SK-MEL-5 (cell line): ENCODE measurements around the gene SDHB. TPM values are rescaled to one million over a fixed set of nuclear protein-coding genes. Genes with fewer than 3 reads are reported as not detected.

ENCODE experiments used
- DNase-seq: peaks from one replicate; pipeline ENCODE4 v3.0.0-alpha.2; 2016; ENCODE audit warnings: low read depth, low spot score
- in situ Hi-C: cut with HindIII; loops from 2 replicates; pipeline ENCODE4 v1.10.0; 2016; ENCODE audit warnings: low sequenced_read_pairs, high pct_unique_total_duplicates, low pct_unique_long_range_greater_than_20kb
- total RNA-seq: library from RNA; depleted of rRNA; stranded (reverse); fragments of >200 nt; shearing (Covaris generic); gene quantifications from 2 replicates; pipeline ENCODE4 v1.2.3, GENCODE V29; 2014

The SDHB gene
- total RNA-seq, 1 experiment from 2014 or later: 356 TPM

- in situ Hi-C loops: no loop called here
- DNase-seq: no peak
Measured at GRCh38 chr1:17005365-17005740, 48.5 kb downstream of the SDHB start.

GRCh38 chr1:17004466-17005364 lies 49.1 kb downstream of the SDHB start:
- in situ Hi-C loops: no loop called here
- no peak for DNase-seq

GRCh38 chr1:17002524-17002902 lies 51.3 kb downstream of the SDHB start:
- in situ Hi-C loops: no loop called here
- DNase-seq: no peak

- DNase-seq: no peak
- in situ Hi-C loops: no loop called here
Measured at GRCh38 chr1:17001760-17002523, 51.9 kb downstream of the SDHB start.

- in situ Hi-C loops: no loop called here
- DNase-seq: no peak
Measured at GRCh38 chr1:16999863-17000262, 54.0 kb downstream of the SDHB start.

- no peak for DNase-seq
- in situ Hi-C loops: no loop called here
Measured at GRCh38 chr1:16998589-16998988, 55.2 kb downstream of the SDHB start.

- in situ Hi-C loops: no loop called here
- no peak for DNase-seq
Measured at GRCh38 chr1:16996845-16997244, 57.0 kb downstream of the SDHB start.

GRCh38 chr1:16993521-16994038 lies 60.3 kb downstream of the SDHB start:
- in situ Hi-C loops: no loop called here
- DNase-seq: no peak

- DNase-seq: no peak
- in situ Hi-C loops: no loop called here
Measured at GRCh38 chr1:16992675-16993074, 61.2 kb downstream of the SDHB start.

GRCh38 chr1:16992102-16992501 lies 61.7 kb downstream of the SDHB start:
- in situ Hi-C loops: no loop called here
- DNase-seq: no peak

- in situ Hi-C loops: no loop called here
- DNase-seq: no peak
Measured at GRCh38 chr1:16991571-16991970, 62.3 kb downstream of the SDHB start.

- no peak for DNase-seq
- in situ Hi-C loops: no loop called here
Measured at GRCh38 chr1:16989676-16990391, 64.0 kb downstream of the SDHB start.

- DNase-seq: no peak
- in situ Hi-C loops: no loop called here
Measured at GRCh38 chr1:16988210-16988609, 65.6 kb downstream of the SDHB start.

- DNase-seq: no peak
- in situ Hi-C loops: no loop called here
Measured at GRCh38 chr1:16986962-16987361, 66.9 kb downstream of the SDHB start.

GRCh38 chr1:16986560-16986959 lies 67.3 kb downstream of the SDHB start:
- in situ Hi-C loops: no loop called here
- no peak for DNase-seq

GRCh38 chr1:16986113-16986512 lies 67.7 kb downstream of the SDHB start:
- DNase-seq: no peak
- in situ Hi-C loops: no loop called here

GRCh38 chr1:16984717-16985116 lies 69.1 kb downstream of the SDHB start:
- no peak for DNase-seq
- in situ Hi-C loops: no loop called here

GRCh38 chr1:16983649-16984048 lies 70.2 kb downstream of the SDHB start:
- in situ Hi-C loops: no loop called here

More at GRCh38 chr1:16983649-16984048, 70.2 kb downstream of the SDHB start:
- no peak for DNase-seq
